MV-4-11 (cell line): ENCODE measurements around the gene PALMD.

Source experiments
- DNase-seq: peaks from one replicate; lab custom pipeline; 2025; lab: John Stamatoyannopoulos, UW

PALMD gene

DNA sequence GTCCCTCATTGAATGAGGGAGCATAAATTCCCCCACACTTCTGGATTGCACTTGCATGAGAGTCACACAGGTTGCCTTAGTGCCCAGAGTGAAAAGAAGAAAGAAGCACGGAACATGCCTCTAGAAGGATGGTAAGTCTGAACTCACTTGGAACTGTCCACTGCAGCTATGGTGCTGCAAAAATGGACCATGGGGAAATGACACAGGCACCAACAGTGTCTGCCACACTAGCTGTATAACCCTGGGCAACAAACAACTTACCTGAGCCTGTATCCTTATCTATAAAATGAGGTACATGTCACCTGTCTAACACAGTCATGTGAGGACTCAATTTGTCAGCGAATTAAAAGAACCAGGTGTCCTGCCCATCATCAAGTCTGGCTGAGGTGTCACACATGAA is 50.7 kb downstream of the PALMD start:
- DNase-seq, result no peak

DNA sequence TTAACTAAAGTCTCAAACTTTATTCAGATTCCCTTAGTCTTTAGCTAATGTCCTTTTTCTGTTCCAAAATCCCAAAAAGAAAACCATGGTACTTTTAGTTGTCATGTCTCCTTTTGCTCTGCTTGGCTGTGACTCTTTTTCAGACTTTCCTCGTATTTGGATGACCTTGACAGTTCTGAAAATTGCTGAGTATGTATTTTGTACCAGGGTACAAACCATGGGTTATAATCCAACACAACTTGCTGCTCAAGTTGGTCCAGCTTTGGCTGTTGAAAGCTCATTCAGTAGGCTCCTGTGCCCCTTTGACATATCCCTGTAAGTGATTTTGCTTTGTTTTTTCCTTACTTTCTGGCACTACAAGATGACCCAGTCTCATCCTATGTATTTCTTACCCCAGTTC is 51.7 kb downstream of the PALMD start:
- DNase-seq, result no peak

DNA sequence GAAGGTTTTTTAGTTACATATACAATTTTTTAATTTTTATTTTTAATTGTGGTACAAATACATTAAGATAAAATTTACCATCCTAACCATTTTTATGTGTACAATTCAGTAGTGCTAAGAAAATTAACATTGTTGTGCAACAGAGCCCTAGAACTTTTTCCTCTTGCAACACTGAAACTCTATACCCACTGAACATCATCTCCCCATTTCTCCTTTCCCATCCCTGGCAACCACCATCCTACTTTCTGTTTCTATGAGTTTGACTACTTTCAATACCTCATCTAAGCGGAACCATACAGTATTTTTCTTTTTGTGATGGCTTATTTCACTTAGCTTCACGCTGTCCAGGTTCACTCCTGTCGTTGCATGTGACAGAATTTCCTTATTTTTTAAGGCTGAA is 54.1 kb downstream of the PALMD start:
- peak; percentile 92 for DNase-seq

DNA sequence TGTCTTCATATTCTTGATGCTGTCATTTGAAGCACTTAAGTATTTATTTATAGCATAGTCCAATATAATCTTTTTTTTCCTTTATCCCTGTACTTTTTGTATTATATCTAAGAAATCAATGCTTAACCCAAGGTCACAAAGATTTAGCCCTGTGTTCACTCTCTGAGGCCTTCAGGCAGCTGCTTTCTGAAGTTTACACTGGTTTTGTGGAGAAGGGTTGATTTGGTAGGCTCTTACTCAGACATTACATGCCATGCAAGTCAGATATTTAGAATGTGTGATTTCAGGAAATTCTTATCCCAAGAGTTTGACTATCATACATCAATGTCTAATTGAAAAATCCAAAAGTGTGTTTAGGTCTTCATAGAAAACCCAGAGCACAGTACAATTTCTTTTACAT is 56.3 kb downstream of the PALMD start:
- DNase-seq, result no peak

DNA sequence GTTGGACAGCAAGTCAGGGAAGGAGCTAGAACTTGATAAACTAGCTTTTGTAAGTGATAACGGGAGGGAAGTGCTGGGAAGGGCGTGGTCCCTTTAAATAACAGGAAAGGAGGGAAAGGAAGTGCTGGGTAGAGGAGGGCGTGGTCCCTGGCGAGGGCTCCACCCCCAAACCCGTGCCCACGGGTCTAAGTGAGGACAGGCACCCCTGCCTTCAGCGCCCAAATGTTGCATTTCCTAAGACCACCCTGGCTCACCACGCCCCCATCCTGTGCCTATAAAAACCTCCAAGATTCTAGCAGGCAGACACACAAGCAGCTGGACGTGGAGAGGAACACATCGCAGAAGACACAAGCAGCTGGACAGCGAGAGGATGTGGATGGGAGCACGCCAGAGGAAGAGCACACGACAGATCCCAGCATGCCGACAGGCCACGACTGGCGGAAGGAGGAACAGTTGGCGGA is 58.5 kb downstream of the PALMD start:
- DNase-seq, result peak; percentile 60

DNA sequence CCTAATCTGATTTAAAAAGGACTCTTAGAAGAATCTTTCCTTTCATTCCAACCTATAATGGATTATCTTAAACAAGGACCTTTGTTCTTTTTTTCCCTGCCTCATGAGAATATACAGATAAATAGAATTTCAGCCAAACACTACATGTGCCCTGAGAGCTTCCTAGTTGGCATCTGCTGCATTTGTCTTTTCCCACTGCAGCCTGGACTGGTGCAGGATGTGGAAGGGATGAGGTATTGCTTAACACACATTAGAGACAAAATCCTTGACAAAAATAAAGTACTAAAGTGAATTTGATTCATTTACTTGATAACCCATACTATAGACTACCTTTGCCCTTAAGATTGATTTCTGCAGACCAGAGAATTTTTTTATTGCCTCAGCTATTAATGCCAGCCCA is 59.5 kb downstream of the PALMD start:
- no peak for DNase-seq

DNA sequence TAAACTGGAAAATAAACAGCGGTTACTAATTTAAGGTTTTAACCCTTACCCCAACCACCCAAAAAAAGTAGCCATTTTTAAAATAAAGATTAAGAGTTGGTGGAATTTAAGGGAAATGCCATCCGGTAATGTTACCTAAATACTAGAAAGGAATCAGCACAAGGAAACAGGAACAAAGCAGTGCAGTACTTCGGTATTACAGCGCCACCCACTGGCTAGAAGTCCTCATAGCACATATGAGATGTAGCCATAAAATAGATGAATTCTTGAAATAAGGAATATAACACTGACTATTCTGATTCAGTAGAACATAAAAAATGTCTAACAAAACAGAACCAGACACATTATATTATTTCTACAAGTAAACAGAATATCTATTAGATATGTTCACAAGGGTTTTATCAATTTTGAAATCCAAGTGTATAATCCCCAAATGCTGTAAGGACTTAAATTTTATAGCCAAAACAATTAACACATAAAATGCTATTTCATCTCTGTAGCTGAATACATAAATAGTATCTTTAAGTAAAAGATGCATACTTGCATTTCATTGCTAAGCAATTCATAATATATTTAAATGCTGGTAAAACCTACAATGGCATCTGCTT is 61.7 kb downstream of the PALMD start:
- peak; percentile 56 for DNase-seq

DNA sequence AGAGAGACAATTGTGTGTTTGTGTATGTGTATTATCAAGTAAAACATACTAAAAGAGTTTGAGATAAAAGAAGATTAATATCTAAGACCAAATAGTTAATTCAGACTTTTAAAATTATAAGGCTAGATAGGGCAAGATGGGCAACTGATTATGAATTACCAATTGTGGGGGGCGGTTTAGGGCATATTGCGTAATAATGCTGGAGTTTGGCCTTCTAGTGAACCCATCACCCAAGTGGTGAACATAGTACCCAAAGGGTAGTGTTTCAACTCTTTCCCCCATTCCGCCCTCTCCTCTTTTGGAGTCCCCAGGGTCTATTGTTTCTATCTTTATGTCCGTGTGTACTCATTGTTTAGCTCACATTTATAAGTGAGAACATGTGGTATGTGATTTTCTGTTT is 65.1 kb downstream of the PALMD start:
- DNase-seq, result no peak

DNA sequence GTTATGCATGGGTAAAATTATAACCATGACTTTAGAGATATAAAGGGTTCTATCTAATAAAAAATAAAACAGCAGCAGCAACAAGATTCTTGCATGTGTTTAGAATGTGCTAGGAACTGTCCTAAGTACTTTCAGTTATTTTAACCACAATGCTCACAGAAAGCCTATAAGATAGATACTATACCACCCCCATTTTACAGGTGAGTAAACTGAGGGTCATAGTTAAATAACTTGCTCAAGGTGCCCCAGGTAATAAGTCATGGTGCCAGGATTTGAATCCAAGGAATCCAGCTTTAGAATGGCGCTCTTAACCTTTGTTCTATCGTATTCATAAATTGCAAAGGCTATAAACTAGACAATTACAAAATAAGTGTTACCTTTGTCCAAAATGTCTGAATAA is 67.1 kb downstream of the PALMD start:
- DNase-seq, result no peak

DNA sequence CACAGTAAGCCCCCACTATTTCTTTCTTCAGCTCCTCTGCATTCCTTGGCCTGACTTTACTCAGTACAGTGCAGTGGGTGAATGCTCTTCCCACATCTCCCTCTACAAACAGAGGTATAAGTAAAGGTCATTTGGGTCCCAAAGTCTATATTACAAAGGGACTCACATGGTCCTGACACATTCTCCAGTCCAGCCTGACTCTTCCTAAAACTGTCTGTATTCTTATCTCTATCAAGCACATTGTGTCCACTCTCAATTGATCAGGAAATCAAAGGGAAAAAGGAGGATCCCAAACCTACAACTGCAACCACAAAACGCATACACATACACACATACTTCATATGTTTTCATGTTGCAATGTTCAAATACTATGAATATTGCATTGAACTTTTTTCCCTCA is 71.1 kb downstream of the PALMD start:
- no peak for DNase-seq

DNA sequence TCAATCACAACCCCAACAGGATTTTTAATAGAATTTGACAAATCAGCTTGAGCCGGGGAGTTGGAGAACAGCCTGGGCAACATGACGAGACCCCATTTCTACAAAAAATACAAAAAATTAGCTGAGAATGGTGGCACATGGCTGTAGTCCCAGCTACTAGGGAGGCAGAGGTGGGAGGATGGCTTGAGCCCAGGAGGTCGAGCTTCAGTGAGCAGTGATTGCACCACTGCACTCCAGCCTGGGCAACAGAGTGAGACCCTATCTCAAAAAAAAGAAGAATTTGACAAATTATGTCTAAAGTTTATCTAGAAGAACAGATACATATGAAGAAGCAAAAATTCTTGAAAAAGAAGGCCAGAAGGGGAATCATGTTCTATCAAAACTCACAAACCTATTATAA is 77.3 kb downstream of the PALMD start:
- DNase-seq, result no peak

DNA sequence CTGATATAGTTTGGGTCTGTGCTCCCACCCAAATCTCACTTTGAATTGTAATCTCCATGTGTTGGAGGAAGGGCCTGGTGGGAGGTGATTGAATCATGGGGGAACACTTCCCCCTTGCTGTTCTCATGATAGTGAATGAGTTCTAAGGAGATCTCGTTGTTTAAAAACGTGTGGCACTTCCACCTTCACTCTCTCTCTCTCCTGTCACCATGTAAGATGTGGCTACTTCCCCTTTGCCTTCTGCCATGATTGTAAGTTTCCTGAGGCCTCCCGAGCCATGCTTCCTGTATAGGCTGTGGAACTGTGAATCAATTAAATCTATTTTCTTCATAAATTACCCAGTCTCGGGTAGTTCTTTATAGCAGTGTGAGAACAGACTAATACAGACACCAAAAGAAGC is 80.1 kb downstream of the PALMD start:
- DNase-seq, result peak; percentile 58

DNA sequence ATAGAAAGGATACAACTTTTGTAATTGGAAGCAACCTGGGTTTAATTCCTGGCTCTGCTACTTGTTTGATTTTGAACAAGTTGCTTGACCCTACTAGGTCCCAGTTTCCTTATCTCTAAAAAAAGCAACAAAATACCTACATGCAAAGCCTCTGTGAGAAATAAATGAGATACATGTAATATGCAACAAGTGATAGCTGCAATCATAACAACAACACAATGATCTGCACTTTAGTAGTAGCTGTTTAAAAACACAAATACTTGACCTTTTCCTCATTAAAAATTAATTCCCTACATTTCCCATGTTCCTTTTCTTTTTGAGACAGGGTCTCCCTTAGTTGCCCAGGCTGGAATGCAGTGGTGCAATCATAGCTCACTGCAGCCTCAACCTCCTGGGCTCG is 80.5 kb downstream of the PALMD start:
- DNase-seq, result no peak

DNA sequence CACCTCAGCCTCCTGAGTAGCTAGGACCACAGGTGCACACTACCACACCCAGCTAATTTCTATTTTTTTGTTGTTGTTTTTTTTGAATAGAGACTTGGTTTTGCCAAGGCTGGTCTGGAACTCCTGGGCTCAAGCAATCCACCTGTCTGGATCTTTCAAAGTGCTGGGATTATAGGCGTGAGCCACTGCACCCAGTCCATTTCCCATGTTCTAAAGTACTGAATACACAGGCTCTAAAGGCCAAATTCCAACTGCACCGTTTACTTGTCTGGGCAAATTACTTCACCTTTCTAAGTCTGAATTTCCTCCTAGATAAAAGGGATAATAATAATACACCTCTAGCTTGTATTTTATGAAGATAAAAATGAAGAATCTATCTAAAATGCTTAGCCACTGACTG is 80.9 kb downstream of the PALMD start:
- no peak for DNase-seq

DNA sequence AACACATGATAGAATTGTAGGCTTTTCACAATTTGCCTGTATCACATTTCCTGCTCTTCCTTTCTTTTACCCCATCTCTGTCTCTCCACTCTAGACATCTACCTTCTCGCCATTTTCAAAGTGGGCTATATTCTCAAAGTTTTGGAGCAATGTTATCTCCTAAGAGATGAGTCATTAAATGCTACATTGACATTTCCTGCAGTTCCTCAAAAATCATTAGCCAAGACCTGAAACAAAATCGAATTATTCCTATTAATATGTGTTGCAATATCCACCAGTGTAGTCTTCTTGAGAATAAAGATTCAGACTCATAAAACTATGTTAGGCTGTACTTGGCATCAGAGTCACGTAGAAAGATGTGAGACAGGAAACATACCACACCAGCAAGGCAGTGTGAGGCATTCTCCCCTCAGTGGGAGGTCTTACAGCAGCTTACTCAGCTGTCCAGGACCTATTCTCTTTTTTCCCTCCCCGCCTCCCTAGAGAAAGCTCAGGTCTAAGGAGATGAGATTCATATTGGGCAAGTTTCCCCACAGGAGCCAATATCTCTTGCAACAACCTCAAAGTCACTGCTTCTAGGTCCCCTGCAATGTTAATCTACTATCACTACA is 81.8 kb downstream of the PALMD start:
- no peak for DNase-seq

DNA sequence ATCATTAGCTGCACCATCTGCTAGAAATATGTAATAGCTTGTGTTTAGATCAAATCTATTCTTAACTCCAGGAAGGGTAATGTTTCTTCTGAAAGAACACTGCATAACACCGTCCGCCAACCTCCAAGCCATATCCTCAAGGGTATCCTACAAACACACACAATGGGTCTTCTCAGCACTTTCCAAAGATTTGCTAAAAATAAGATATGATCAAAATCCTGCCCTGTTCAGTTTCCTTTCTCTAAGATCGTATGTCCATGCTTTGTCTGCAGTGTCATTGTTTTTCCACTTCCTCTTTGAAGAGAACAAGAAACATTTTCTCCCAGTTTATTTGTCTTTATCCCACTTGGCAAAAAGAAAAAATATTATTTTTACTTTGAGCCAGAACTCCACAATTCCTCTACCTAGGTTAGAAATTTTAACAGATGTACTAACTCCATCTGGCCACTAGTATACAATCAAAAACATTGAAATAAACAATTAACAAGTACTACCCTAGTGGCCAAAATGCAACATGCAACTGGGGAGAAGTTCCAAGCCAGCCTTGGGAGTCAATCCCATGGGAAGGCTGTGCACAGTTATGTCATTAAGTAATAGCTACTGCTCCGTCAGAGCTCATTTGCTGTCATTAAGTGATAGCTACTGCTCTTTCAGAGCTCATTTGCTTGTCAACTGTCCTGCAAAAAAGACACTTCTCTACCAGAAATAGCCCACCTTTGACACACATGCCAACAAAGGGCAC is 82.8 kb downstream of the PALMD start:
- DNase-seq, result peak; percentile 38

DNA sequence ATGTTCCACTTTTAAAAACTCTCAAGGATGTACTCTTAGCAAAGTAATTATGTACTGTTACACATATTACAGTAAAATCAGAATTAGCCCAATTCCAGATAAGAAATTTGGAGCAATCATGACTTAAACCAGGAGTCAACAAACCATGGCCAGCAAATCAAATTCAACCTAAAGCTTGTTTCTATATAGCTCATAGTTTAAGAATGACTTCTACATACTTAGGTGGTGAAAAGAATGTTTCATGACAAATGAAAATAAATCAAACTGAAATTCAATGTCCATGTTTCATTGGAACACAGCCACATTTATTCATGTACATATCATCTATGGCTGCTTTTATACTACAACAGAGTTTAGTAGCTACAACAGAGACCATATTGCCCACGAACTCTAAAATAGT is 85.5 kb downstream of the PALMD start:
- no peak for DNase-seq

DNA sequence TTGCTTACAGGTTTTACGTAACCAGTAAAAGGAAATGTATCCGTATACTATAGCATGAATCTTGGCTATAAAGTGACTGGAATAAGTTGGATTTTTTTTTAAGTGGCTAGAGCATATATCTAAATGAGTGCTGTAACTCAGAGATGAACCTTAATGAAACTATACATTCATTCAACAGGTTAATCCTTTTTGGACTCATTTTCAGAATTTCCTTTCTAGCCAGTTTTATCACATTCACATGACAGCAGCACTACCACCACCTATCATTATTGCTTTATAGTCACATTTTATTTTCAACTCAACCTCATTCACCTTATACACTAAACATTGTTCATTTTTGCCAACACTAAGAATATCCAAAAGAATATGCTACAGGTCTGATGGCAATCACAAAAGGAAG is 89.9 kb downstream of the PALMD start:
- no peak for DNase-seq

DNA sequence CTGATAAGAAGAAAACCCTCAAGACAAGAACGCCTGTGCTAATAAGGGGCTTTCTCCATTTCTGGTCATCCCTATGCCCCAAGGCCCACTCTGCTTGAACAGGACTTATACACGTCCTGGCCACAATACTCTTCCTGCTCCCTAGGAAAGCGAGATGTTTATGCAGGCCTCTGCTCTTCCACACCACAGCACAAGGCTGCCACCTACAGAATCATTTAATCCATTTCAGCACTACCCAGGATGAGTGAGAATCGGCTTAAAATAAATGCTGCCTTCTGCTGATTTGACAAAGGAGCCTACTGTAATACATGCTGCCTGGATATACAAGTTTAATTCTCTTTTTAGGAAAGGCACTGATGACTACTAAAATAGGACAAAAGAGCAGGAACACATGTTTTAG is 91.1 kb downstream of the PALMD start:
- DNase-seq, result peak; percentile 57

DNA sequence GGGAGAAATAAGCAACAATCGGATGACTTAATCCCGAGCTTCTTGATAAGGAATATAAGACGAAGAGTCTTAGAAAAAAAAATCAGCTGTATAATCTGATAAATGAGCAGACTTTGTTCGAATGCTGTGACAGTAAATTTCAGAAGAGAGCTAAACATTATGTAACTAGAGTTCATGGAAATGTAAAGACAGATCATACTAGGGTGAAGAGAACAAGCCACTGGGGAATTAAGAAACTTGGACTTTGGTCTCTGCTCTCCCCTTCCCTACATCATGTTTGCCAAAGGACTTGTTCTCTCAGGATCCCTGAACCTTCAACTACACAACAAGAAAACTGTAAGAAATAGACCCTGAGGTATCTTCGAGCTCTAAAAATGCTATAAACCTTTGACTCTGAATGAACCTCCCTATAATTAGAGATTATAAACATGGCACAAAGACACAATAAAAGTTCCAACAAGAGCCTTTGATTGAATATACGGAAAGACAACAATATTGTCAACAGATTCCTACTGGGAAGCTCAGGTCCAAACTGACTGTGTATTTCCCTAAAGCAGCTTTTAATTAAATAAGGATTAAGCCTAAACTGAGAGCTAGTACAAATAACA is 93.0 kb downstream of the PALMD start:
- DNase-seq, result no peak

DNA sequence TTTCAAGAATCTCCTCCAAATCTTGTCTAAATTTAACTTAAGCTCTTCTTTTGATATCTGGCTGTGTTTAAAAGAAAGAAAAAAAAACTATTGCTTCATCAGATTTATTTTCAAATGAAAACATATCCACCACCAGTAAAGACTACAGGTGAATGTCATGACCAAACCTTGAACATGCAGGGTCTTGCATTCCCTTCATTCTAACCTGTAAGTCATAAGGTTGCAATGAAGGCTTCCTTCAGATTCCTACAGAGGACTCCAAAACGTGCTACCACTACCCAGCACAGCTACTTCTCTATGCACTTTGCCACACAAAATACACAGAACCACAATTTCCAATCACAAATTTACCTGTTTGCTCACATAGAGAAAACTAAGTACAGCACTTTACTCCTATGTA is 94.2 kb downstream of the PALMD start:
- DNase-seq, result no peak
